ENCODE data around the gene NPVF.
A peak's percentile ranks its signal among the peaks of the same experiment; 100 is the strongest.

The NPVF gene

GRCh38 chr7:25260862-25261494 is 32.7 kb upstream of the NPVF start:
- DNase-seq (ENCODE audit: extremely low read depth, insufficient read length), result peak; percentile 13
- H3K27me3 ChIP-seq (replicated peaks; ENCODE audit: control insufficient read depth, insufficient read depth, low read length), result no peaks in the 10 kb centered on the region
- no peak overlapping the region for H3K4me3 ChIP-seq (replicated peaks; ENCODE audit: low read depth, low read length)
- no peaks in the 10 kb centered on the region for H3K36me3 ChIP-seq (ENCODE audit: control insufficient read depth, insufficient read depth, low read length)
- TF ChIP-seq, protein P1, sequence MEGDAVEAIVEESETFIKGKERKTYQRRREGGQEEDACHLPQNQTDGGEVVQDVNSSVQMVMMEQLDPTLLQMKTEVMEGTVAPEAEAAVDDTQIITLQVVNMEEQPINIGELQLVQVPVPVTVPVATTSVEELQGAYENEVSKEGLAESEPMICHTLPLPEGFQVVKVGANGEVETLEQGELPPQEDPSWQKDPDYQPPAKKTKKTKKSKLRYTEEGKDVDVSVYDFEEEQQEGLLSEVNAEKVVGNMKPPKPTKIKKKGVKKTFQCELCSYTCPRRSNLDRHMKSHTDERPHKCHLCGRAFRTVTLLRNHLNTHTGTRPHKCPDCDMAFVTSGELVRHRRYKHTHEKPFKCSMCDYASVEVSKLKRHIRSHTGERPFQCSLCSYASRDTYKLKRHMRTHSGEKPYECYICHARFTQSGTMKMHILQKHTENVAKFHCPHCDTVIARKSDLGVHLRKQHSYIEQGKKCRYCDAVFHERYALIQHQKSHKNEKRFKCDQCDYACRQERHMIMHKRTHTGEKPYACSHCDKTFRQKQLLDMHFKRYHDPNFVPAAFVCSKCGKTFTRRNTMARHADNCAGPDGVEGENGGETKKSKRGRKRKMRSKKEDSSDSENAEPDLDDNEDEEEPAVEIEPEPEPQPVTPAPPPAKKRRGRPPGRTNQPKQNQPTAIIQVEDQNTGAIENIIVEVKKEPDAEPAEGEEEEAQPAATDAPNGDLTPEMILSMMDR (IDR thresholded peaks at IDR 0.05; ENCODE audit: insufficient read depth, low read length, poor library complexity, severe bottlenecking), result no peak

DNA sequence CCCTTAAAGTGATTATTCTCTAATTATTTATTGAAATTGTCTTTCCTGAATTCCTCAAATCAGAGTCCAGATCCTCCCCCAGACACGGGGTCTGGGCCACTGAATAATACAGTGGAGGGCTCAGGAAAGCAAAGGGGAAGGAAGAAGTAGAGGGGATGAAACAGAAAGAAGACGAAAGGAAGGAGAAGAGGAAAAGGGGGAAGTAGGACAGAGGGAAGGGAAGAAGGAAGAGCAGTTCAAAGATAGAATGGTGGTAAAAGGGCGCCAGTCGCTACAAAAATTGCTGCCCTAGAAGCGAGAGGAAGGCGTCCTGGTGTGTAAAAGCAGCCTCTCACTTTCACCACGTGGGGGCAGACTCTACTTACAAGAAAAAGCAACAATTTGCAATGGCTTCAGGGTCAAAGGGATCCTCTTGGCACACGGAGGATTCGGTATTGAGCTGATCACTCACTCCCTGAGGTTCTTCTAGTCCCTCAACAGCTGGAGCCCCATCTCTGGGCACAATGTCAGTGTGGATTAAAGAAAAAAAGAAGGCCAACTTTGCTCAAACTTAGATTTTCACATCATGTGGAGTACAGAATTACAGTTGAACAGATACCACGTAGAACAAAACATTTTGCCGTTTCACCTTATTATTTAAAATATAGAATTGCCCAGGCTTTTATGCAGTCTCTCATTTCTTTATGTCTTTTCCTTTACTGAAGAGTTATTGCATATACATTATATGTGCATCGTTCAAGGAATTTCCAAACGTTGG is 31.4 kb upstream of the NPVF start:
- peak; percentile 6 for DNase-seq (ENCODE audit: extremely low read depth, insufficient read length)
- TF ChIP-seq, protein P1 (IDR thresholded peaks at IDR 0.05; ENCODE audit: insufficient read depth, low read length, poor library complexity, severe bottlenecking), result peak; percentile 82
- H3K4me3 ChIP-seq (replicated peaks; ENCODE audit: low read depth, low read length), result no peak overlapping the region
- no peaks in the 10 kb centered on the region for H3K27me3 ChIP-seq (replicated peaks; ENCODE audit: control insufficient read depth, insufficient read depth, low read length)
- H3K36me3 ChIP-seq (ENCODE audit: control insufficient read depth, insufficient read depth, low read length), result no peaks in the 10 kb centered on the region

DNA sequence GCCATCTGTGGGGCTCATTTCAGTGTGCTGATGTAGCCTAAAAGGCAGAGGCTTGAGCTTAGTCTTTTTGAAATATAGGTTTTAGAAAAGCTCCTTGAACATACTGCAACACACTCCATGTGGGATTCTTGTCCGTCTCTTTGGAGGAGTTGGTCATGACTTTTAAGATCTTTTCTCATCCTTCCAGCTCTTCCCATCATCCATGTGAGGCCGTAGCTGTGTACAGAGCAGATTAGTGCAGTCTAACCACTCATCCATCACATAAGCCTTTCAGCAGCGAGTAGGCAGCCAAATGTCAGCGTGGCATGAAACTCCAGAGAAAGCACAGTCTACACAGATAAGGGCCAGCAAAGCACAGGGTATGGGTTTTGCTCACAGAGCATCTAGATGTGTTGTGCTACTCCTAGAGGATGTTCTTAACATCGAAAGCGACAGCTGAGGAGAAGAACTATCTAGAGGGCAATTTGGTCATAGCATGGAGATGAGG is 28.1 kb upstream of the NPVF start:
- H3K4me3 ChIP-seq (replicated peaks; ENCODE audit: low read depth, low read length), result no peak overlapping the region
- no peaks in the 10 kb centered on the region for H3K27me3 ChIP-seq (replicated peaks; ENCODE audit: control insufficient read depth, insufficient read depth, low read length)
- TF ChIP-seq, protein P1 (IDR thresholded peaks at IDR 0.05; ENCODE audit: insufficient read depth, low read length, poor library complexity, severe bottlenecking), result no peak
- no peak for DNase-seq (ENCODE audit: extremely low read depth, insufficient read length)
- H3K36me3 ChIP-seq (ENCODE audit: control insufficient read depth, insufficient read depth, low read length), result no peaks in the 10 kb centered on the region

GRCh38 chr7:25255611-25256332 is 27.5 kb upstream of the NPVF start:
- TF ChIP-seq, protein P1 (IDR thresholded peaks at IDR 0.05; ENCODE audit: insufficient read depth, low read length, poor library complexity, severe bottlenecking), result no peak
- DNase-seq (ENCODE audit: extremely low read depth, insufficient read length), result no peak
- Histone ChIP-seq H3K27me3 (replicated peaks; ENCODE audit: control insufficient read depth, insufficient read depth, low read length) (no peaks in the 10 kb centered on the region), H3K36me3 (ENCODE audit: control insufficient read depth, insufficient read depth, low read length) (no peaks in the 10 kb centered on the region), H3K4me3 (replicated peaks; ENCODE audit: low read depth, low read length) (no peak overlapping the region)

DNA sequence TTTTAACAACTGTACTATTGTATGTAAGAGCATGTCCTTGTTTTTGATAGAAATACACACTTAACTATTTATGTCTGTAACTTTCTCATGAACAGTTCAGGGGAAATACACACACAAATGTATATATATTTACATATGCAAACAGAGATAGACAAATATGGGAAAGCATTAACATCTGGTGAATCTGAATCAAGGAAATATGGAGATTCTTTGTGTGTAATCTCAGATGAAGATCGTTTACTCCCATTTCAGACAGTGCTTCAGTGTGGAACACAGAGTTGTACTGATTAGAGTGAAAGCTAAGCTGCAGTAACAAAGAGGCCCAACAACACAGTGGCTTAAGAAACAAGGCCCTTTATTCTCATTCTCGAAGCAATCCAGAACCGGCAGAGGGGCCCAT is 26.3 kb upstream of the NPVF start:
- TF ChIP-seq, protein P1 (IDR thresholded peaks at IDR 0.05; ENCODE audit: insufficient read depth, low read length, poor library complexity, severe bottlenecking), result no peak
- DNase-seq (ENCODE audit: extremely low read depth, insufficient read length), result no peak

More for the DNA sequence above, 26.3 kb upstream of the NPVF start:
- Histone ChIP-seq H3K36me3 (ENCODE audit: control insufficient read depth, insufficient read depth, low read length) (no peaks in the 10 kb centered on the region), H3K27me3 (replicated peaks; ENCODE audit: control insufficient read depth, insufficient read depth, low read length) (no peaks in the 10 kb centered on the region), H3K4me3 (replicated peaks; ENCODE audit: low read depth, low read length) (no peak overlapping the region)

Measured in GM06990 (cell line).